GM10266 (cell line): ENCODE results near the gene UBR4.

Source experiments
- DNase-seq: peaks from one replicate; pipeline ENCODE4 v3.0.0; 2012; ENCODE audit errors: extremely low spot score
- TF ChIP-seq, protein P1 (sequence below): IDR thresholded peaks from 2 replicates; pipeline ENCODE4 v1.5.1; 2012; ENCODE audit warnings: mild to moderate bottlenecking, low read depth; ENCODE audit not compliant: control insufficient read depth, insufficient read depth; ENCODE audit errors: missing control alignments

UBR4 gene

GRCh38 chr1:19110257-19110927 lies 99.7 kb downstream of the UBR4 start:
- DNase-seq: no peak
- TF ChIP-seq, protein P1, sequence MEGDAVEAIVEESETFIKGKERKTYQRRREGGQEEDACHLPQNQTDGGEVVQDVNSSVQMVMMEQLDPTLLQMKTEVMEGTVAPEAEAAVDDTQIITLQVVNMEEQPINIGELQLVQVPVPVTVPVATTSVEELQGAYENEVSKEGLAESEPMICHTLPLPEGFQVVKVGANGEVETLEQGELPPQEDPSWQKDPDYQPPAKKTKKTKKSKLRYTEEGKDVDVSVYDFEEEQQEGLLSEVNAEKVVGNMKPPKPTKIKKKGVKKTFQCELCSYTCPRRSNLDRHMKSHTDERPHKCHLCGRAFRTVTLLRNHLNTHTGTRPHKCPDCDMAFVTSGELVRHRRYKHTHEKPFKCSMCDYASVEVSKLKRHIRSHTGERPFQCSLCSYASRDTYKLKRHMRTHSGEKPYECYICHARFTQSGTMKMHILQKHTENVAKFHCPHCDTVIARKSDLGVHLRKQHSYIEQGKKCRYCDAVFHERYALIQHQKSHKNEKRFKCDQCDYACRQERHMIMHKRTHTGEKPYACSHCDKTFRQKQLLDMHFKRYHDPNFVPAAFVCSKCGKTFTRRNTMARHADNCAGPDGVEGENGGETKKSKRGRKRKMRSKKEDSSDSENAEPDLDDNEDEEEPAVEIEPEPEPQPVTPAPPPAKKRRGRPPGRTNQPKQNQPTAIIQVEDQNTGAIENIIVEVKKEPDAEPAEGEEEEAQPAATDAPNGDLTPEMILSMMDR: no peak

- TF ChIP-seq, protein P1: no peak
- DNase-seq: no peak
These were observed 100.5 kb downstream of the UBR4 start for GRCh38 chr1:19109545-19109944.

DNA sequence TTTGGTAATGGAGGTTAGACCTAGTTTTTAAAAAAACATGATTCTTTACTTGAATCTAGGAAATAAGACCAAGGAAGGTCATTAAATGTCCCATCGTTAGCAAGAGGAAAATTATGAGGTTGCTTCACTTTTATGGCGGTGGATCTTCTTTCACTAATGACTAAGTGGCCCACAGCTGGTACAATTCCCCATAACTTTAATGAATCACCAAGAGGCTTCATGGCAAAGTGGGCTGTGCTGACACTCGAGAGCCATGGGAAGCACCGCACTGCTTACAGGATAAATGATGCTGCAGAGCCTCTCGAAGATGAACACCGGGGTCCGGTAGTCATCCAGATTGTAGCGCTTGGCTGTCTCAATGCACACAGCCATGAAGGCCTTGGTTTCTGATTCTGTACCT lies 108.8 kb downstream of the UBR4 start:
- TF ChIP-seq, protein P1: no peak
- no peak for DNase-seq

- no peak for DNase-seq
- TF ChIP-seq, protein P1: no peak
These were observed 110.0 kb downstream of the UBR4 start for GRCh38 chr1:19100028-19100427.

DNA sequence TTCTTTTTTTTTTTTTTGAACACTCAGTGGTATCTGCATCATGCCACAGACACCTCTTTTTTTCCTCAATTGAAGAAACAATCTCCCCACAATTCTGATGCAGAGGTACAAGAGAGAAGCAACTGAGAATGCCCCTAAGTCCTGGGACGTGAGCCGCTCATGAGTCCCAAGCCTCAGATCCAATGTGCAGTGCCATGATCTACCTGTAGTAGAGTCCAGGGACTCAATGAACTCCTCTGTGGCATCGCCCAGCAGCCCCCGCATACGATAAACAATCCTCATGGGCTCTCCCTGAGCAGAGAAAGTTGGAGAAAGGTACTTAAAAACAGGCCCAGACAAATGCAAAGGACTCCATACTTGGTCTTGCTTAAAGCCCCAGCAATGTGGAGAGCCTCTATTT lies 113.1 kb downstream of the UBR4 start:
- no peak for DNase-seq
- TF ChIP-seq, protein P1: no peak

- DNase-seq: no peak
These were observed 113.8 kb downstream of the UBR4 start for GRCh38 chr1:19096036-19096833.

More at GRCh38 chr1:19096036-19096833, 113.8 kb downstream of the UBR4 start:
- TF ChIP-seq, protein P1: peak; percentile 31
